Subcutaneous adipose tissue (tissue), 4 donors: ENCODE measurements around the gene THSD4. TPM values are rescaled to one million over a fixed set of nuclear protein-coding genes. Genes with fewer than 3 reads are reported as not detected.

Experiments used
- CTCF ChIP-seq: fragments of 450-650 bp; IDR thresholded peaks from one replicate; pipeline ENCODE4 v1.5.1; 2016; ENCODE audit warnings: low read depth, mild to moderate bottlenecking, control low read depth, antibody characterized with exemption, moderate library complexity
- total RNA-seq, 4 donors: library from RNA; depleted of rRNA; stranded (reverse); fragments of >200 nt; gene quantifications; one replicate each; pipeline ENCODE4 v1.1.0, GENCODE V29; 2016

The THSD4 gene
- total RNA-seq, 4 donors from 2014 or later, result 0.17 to 0.94 (median 0.63) TPM

- no peak for TF ChIP-seq CTCF
Measured at GRCh38 chr15:71296315-71296679, 181.0 kb downstream of the THSD4 start.

GRCh38 chr15:71301958-71302621 is 186.8 kb downstream of the THSD4 start:
- TF ChIP-seq CTCF, result no peak

GRCh38 chr15:71302861-71303410 is 187.7 kb downstream of the THSD4 start:
- TF ChIP-seq CTCF, result no peak

DNA sequence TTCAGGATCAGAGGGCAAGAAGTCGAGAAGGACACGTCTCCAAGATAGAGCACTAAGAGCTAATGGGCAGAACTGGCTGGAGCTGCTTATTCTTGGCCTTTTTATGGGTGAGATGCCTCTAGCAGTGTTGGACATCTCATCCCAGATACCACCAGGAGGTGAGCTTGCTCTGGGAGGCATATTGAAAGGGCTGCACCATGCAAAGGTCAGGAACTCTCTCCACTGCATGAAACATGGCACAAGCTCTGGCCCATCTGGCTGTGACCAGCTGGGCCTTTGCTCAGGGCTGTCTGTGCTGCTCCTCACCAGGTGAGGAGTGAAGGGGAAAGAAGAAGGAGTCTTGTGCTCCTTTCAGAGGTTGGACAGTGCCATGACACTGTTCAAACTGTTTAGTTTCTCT is 188.7 kb downstream of the THSD4 start:
- TF ChIP-seq CTCF, result no peak

GRCh38 chr15:71304681-71305080 is 189.4 kb downstream of the THSD4 start:
- TF ChIP-seq CTCF, result no peak

GRCh38 chr15:71306538-71306937 is 191.3 kb downstream of the THSD4 start:
- no peak for TF ChIP-seq CTCF

DNA sequence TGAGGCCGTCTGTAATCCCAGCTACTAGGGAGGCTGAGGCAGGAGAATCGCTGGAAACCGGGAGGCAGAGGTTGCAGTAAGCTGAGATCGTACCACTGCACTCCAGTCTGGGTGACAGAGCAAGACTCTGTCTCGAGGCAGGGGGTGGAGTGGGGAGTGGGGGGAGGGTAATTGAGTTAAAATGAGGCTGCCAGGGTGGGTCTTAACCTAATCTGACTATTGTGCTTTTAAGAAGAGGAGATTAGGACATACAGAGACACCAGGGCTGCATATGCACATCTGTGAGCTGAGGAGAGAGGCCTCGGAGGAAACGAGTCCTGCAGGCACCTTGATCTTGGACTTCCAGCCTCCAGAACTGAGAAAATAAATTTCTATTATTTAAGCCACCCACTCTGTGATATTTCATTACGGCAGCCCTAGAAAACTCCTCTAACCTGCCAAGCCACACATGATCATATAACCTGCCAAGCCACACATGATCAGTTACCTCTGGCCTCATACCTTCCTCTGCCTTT is 197.0 kb downstream of the THSD4 start:
- TF ChIP-seq CTCF, result no peak
